Measurements from ENCODE around the gene ABR. TPM values are rescaled to one million over a fixed set of nuclear protein-coding genes. Genes with fewer than 3 reads are reported as not detected.

ABR gene
- total and polyA plus RNA-seq, 2 of the 8 experiments (the other 6 are each of a cell fraction or from before 2014, with no cell fraction given), result 44.8 to 47.2 TPM

- WGBS, 2 experiments (ENCODE audit: extremely low coverage in 1 of 2, insufficient coverage in 1 of 2, insufficient read length in 1 of 2, insufficient replicate concordance in 2 of 2, low coverage in 1 of 2, low lambda C conversion rate in 2 of 2, missing lambda C conversion rate in 1 of 2), result 85% methylated on average over 30 of the region's 30 CpGs; no CpG with 5 or more reads in 1 of the 2 experiments
- peaks cover 6 to 28% (median 17%) of the 10 kb centered on the region in 4 experiments for H3K36me3 ChIP-seq (ENCODE audit: control insufficient read depth in 2 of 4, insufficient read depth in 4 of 4, low read length in 3 of 4)
- DNase-seq (ENCODE audit: low read depth in 1 of 2, low spot score in 2 of 2) (no peak), FAIRE-seq (no peak)
- H3K23me2 ChIP-seq (ENCODE audit: low read depth, low read length), result no peaks in the 10 kb centered on the region
- H3K18ac ChIP-seq (ENCODE audit: extremely low read depth, low read length), result no peak overlapping the region
- H2BK20ac ChIP-seq (ENCODE audit: low read length), result no peak overlapping the region
- no peaks in the 10 kb centered on the region for H3K9me3 ChIP-seq (ENCODE audit: insufficient read depth in 2 of 2, low read depth in 1 of 2, low read length in 1 of 2)
- H3K79me2 ChIP-seq (ENCODE audit: control insufficient read depth in 1 of 2, insufficient read depth in 2 of 2, low read length in 2 of 2), result no peaks in the 10 kb centered on the region
- no peak overlapping the region for H2AFZ ChIP-seq (ENCODE audit: low read length)
- no peak overlapping the region for H2BK15ac ChIP-seq (ENCODE audit: low read length)
- no peak overlapping the region for H3K4ac ChIP-seq (replicated peaks; ENCODE audit: insufficient read length, low read depth, low read length)
- H3K27me3 ChIP-seq (replicated peaks in 1 of 4; ENCODE audit: control insufficient read depth in 3 of 4, extremely low read depth in 1 of 4, insufficient read depth in 3 of 4, low read length in 3 of 4), result no peaks in the 10 kb centered on the region
- H4K91ac ChIP-seq (replicated peaks; ENCODE audit: insufficient read length, low read length), result no peak overlapping the region
- H3K14ac ChIP-seq (ENCODE audit: insufficient read length), result no peak overlapping the region
- H3K79me1 ChIP-seq (ENCODE audit: low read depth, low read length), result peaks cover 3% of the 10 kb centered on the region; the same call in 1 of the 2 replicates
- 0 out of 2 replicates have a peak overlapping the region, but pooled peaks have one; percentile 24 for H2AK5ac ChIP-seq (ENCODE audit: low read depth, low read length)
- 0 out of 2 replicates have a peak overlapping the region, but pooled peaks have one; percentile 52 for H2BK5ac ChIP-seq (ENCODE audit: low read depth, low read length)
- H2BK12ac ChIP-seq (ENCODE audit: low read depth, low read length), result no peak overlapping the region
- no peak overlapping the region for H4K5ac ChIP-seq (ENCODE audit: insufficient read length, low read depth, low read length)
- H4K20me1 ChIP-seq (replicated peaks in 1 of 2; ENCODE audit: control insufficient read depth in 1 of 2, insufficient read depth in 2 of 2, low read length in 2 of 2), result peaks cover 2 to 7% of the 10 kb centered on the region in 2 experiments
- TF ChIP-seq TAF1 (IDR thresholded peaks at IDR 0.05; ENCODE audit: low read depth, low read length) (no peak), CEBPB (IDR thresholded peaks at IDR 0.05; ENCODE audit: low read depth, low read length) (no peak), EZH2 (IDR thresholded peaks at IDR 0.05; ENCODE audit: low read depth, low read length, severe bottlenecking) (no peak), POLR2A (IDR thresholded peaks at IDR 0.05; ENCODE audit: control extremely low read depth in 1 of 2, low read depth in 2 of 2, low read length in 2 of 2) (0 out of 3 replicates have a peak, but pooled peaks of 1 of the 2 experiments have one; percentile 6), CHD1 (IDR thresholded peaks at IDR 0.05; ENCODE audit: low read depth, low read length) (no peak)
- TF ChIP-seq, protein P1, sequence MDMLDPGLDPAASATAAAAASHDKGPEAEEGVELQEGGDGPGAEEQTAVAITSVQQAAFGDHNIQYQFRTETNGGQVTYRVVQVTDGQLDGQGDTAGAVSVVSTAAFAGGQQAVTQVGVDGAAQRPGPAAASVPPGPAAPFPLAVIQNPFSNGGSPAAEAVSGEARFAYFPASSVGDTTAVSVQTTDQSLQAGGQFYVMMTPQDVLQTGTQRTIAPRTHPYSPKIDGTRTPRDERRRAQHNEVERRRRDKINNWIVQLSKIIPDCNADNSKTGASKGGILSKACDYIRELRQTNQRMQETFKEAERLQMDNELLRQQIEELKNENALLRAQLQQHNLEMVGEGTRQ (IDR thresholded peaks at IDR 0.05; ENCODE audit: low read length), result no peak
- H3K27ac ChIP-seq (ENCODE audit: low read depth, low read length), result no peak overlapping the region
- CTCF ChIA-PET (ENCODE audit: partially characterized antibody), result interaction anchor here (1.1 to 12.7 kb wide), 6 partner anchors 7 to 53 kb away, joined by 3 to 144 read pairs (median 3); partner anchors contain the start of gene TIMM22
- no peak overlapping the region for H3K23ac ChIP-seq (ENCODE audit: insufficient read length)
- no peak overlapping the region for H2BK120ac ChIP-seq (replicated peaks; ENCODE audit: low read depth, low read length)
- H3K4me3 ChIP-seq (ENCODE audit: extremely low read depth in 1 of 4, insufficient read depth in 2 of 4, low read depth in 3 of 4, low read length in 4 of 4), result no peak overlapping the region
- H3K9ac ChIP-seq (replicated peaks in 1 of 4; ENCODE audit: extremely low read depth in 1 of 4, low read depth in 3 of 4, low read length in 3 of 4), result no peak overlapping the region
- no peak overlapping the region for H3K56ac ChIP-seq (replicated peaks; ENCODE audit: insufficient read length, low read depth, low read length)
- no peak overlapping the region for H4K8ac ChIP-seq (ENCODE audit: extremely low read depth, insufficient read depth, low read length)
- no peak overlapping the region for H3K4me2 ChIP-seq (ENCODE audit: insufficient read depth in 1 of 2, low read depth in 2 of 2, low read length in 2 of 2)
- H3K4me1 ChIP-seq (replicated peaks in 1 of 4; ENCODE audit: control insufficient read depth in 3 of 4, insufficient read depth in 4 of 4, low read length in 3 of 4), result peaks cover 0 to 3% (median 0%) of the 10 kb centered on the region in 4 experiments; a peak in 4 of 7 replicates
- POLR2A ChIA-PET (ENCODE audit: partially characterized antibody), result interaction anchor here (0.9 to 1.2 kb wide), 3 partner anchors 17 to 262 kb away, joined by 3 read pairs; no protein-coding TSS in a partner anchor
Measured at GRCh38 chr17:1003972-1004768, 175.6 kb downstream of the ABR start.
